ENCODE data around the gene SMPD3. TPM values are rescaled to one million over a fixed set of nuclear protein-coding genes. Genes with fewer than 3 reads are reported as not detected.

Gene SMPD3
- total RNA-seq, 1 donor from 2014 or later, result not detected

- no peak for FAIRE-seq
- TF ChIP-seq CTCF (IDR thresholded peaks at IDR 0.05; ENCODE audit: insufficient read depth, low read length, severe bottlenecking), result no peak
- no peak overlapping the region for H3K4me3 ChIP-seq (ENCODE audit: low read depth, low read length)
Measured at GRCh38 chr16:68383858-68384257, 64.5 kb downstream of the SMPD3 start.

GRCh38 chr16:68382296-68382718 lies 66.0 kb downstream of the SMPD3 start:
- H3K36me3 ChIP-seq (ENCODE audit: control insufficient read depth, insufficient read depth, low read length), result no peaks in the 10 kb centered on the region
- peaks cover 2% of the 10 kb centered on the region for H3K27me3 ChIP-seq (ENCODE audit: control insufficient read depth, insufficient read depth, low read length)
- FAIRE-seq (no peak), DNase-seq (ENCODE audit: low read depth) (no peak)
- peak; percentile 32 for TF ChIP-seq CTCF (IDR thresholded peaks at IDR 0.05; ENCODE audit: insufficient read depth, low read length, severe bottlenecking)
- no peak overlapping the region for H3K4me3 ChIP-seq (ENCODE audit: low read depth, low read length)

More at GRCh38 chr16:68383858-68384257, 64.5 kb downstream of the SMPD3 start:
- no peaks in the 10 kb centered on the region for H3K36me3 ChIP-seq (ENCODE audit: control insufficient read depth, insufficient read depth, low read length)
- DNase-seq (ENCODE audit: low read depth), result no peak
- peaks cover 2% of the 10 kb centered on the region for H3K27me3 ChIP-seq (ENCODE audit: control insufficient read depth, insufficient read depth, low read length)

- Histone ChIP-seq H3K36me3 (ENCODE audit: control insufficient read depth, insufficient read depth, low read length) (no peaks in the 10 kb centered on the region), H3K4me3 (ENCODE audit: low read depth, low read length) (no peak overlapping the region), H3K27me3 (ENCODE audit: control insufficient read depth, insufficient read depth, low read length) (peaks cover 2% of the 10 kb centered on the region)
- DNase-seq (ENCODE audit: low read depth), result no peak
- TF ChIP-seq CTCF (IDR thresholded peaks at IDR 0.05; ENCODE audit: insufficient read depth, low read length, severe bottlenecking), result no peak
- FAIRE-seq, result no peak
Measured at GRCh38 chr16:68381363-68381724, 67.0 kb downstream of the SMPD3 start.

GRCh38 chr16:68380676-68381362 lies 67.5 kb downstream of the SMPD3 start:
- Histone ChIP-seq H3K36me3 (ENCODE audit: control insufficient read depth, insufficient read depth, low read length) (no peaks in the 10 kb centered on the region), H3K4me3 (ENCODE audit: low read depth, low read length) (no peak overlapping the region), H3K27me3 (ENCODE audit: control insufficient read depth, insufficient read depth, low read length) (peaks cover 2% of the 10 kb centered on the region)
- FAIRE-seq (no peak), DNase-seq (ENCODE audit: low read depth) (no peak)
- TF ChIP-seq CTCF (IDR thresholded peaks at IDR 0.05; ENCODE audit: insufficient read depth, low read length, severe bottlenecking), result no peak

GRCh38 chr16:68380348-68380670 lies 68.0 kb downstream of the SMPD3 start:
- H3K4me3 ChIP-seq (ENCODE audit: low read depth, low read length), result no peak overlapping the region
- FAIRE-seq (no peak), DNase-seq (ENCODE audit: low read depth) (no peak)
- H3K36me3 ChIP-seq (ENCODE audit: control insufficient read depth, insufficient read depth, low read length), result no peaks in the 10 kb centered on the region
- TF ChIP-seq CTCF (IDR thresholded peaks at IDR 0.05; ENCODE audit: insufficient read depth, low read length, severe bottlenecking), result no peak
- H3K27me3 ChIP-seq (ENCODE audit: control insufficient read depth, insufficient read depth, low read length), result peaks cover 2% of the 10 kb centered on the region

All from bronchial epithelial cell (primary cell).